Measurements from ENCODE around the gene SNX9. TPM values are rescaled to one million over a fixed set of nuclear protein-coding genes. Genes with fewer than 3 reads are reported as not detected.
"Not testable (repeated sequence)": the region's sequence is repeated elsewhere in the genome, so short reads cannot be mapped to it uniquely, and the experiment has no call there.

Gene SNX9
- total and polyA plus RNA-seq, 5 donors from 2014 or later = 16.4 to 31.6 (median 21.0) TPM

- peak overlapping the region in 2 of 3 donors; percentile 23 to 67 for H3K27ac Mint-ChIP-seq
- peaks cover 17% of the 10 kb centered on the region for H3K36me3 Mint-ChIP-seq
- Histone ChIP-seq H3K27me3 (ENCODE audit: control insufficient read depth, insufficient read depth, low read length) (no peaks in the 10 kb centered on the region), H3K4me3 (ENCODE audit: low read depth, low read length) (no peak overlapping the region), H3K27ac (ENCODE audit: insufficient read depth, low read length, poor library complexity, severe bottlenecking) (no peak overlapping the region), H3K36me3 (ENCODE audit: control insufficient read depth, insufficient read depth, low read length) (peaks cover 14% of the 10 kb centered on the region), H3K4me1 (ENCODE audit: control insufficient read depth, insufficient read depth, low read length, poor library complexity, severe bottlenecking) (peaks cover 20% of the 10 kb centered on the region), H3K9me3 (ENCODE audit: control insufficient read depth in 2 of 2, low read length in 2 of 2) (no peaks in the 10 kb centered on the region)
- no peak overlapping the region for H3K4me3 Mint-ChIP-seq
- ATAC-seq (ENCODE audit: low read depth in 2 of 2) (no peak), DNase-seq (no peak)
- no peaks in the 10 kb centered on the region for H3K27me3 Mint-ChIP-seq
- H3K4me1 Mint-ChIP-seq = peaks cover 33 to 46% (median 36%) of the 10 kb centered on the region in 4 donors
- H3K9me3 Mint-ChIP-seq = no peaks in the 10 kb centered on the region
Observed at GRCh38 chr6:157895585-157895984, 72.5 kb downstream of the SNX9 start.

- H3K4me3 ChIP-seq (ENCODE audit: low read depth, low read length) = no peak overlapping the region
- no peak overlapping the region for H3K4me3 Mint-ChIP-seq
- peaks cover 23% of the 10 kb centered on the region for H3K36me3 Mint-ChIP-seq
- H3K9me3 Mint-ChIP-seq = no peaks in the 10 kb centered on the region
- no peak for DNase-seq
- H3K27ac ChIP-seq (ENCODE audit: insufficient read depth, low read length, poor library complexity, severe bottlenecking) = no peak overlapping the region
- H3K27ac Mint-ChIP-seq = peak overlapping the region in 2 of 3 donors; percentile 57 to 86
- peaks cover 27 to 36% (median 30%) of the 10 kb centered on the region in 4 donors for H3K4me1 Mint-ChIP-seq
- H3K27me3 Mint-ChIP-seq = no peaks in the 10 kb centered on the region
- no peaks in the 10 kb centered on the region for H3K27me3 ChIP-seq (ENCODE audit: control insufficient read depth, insufficient read depth, low read length)
- no peaks in the 10 kb centered on the region for H3K9me3 ChIP-seq (ENCODE audit: control insufficient read depth in 2 of 2, low read length in 2 of 2)
- ATAC-seq (ENCODE audit: low read depth in 2 of 2) = no peak
- H3K4me1 ChIP-seq (ENCODE audit: control insufficient read depth, insufficient read depth, low read length, poor library complexity, severe bottlenecking) = peaks cover 14% of the 10 kb centered on the region
- peaks cover 14% of the 10 kb centered on the region for H3K36me3 ChIP-seq (ENCODE audit: control insufficient read depth, insufficient read depth, low read length)
Observed at GRCh38 chr6:157896932-157897331, 73.9 kb downstream of the SNX9 start.

- no peaks in the 10 kb centered on the region for H3K9me3 ChIP-seq (ENCODE audit: control insufficient read depth in 2 of 2, low read length in 2 of 2)
- peaks cover 25% of the 10 kb centered on the region for H3K36me3 Mint-ChIP-seq
- peaks cover 2% of the 10 kb centered on the region for H3K4me1 ChIP-seq (ENCODE audit: control insufficient read depth, insufficient read depth, low read length, poor library complexity, severe bottlenecking)
- ATAC-seq (ENCODE audit: low read depth in 2 of 2) = no peak
- H3K4me3 Mint-ChIP-seq = no peak overlapping the region
- H3K27me3 Mint-ChIP-seq = no peaks in the 10 kb centered on the region
- H3K4me3 ChIP-seq (ENCODE audit: low read depth, low read length) = no peak overlapping the region
- peaks cover 20% of the 10 kb centered on the region for H3K36me3 ChIP-seq (ENCODE audit: control insufficient read depth, insufficient read depth, low read length)
- H3K27ac Mint-ChIP-seq = peak overlapping the region in 2 of 3 donors; percentile 12 to 16
- H3K27ac ChIP-seq (ENCODE audit: insufficient read depth, low read length, poor library complexity, severe bottlenecking) = no peak overlapping the region
- DNase-seq = peak in 2 of 3 donors; percentile 42 to 58
- peaks cover 15 to 24% (median 19%) of the 10 kb centered on the region in 4 donors for H3K4me1 Mint-ChIP-seq
- H3K9me3 Mint-ChIP-seq = no peaks in the 10 kb centered on the region
- H3K27me3 ChIP-seq (ENCODE audit: control insufficient read depth, insufficient read depth, low read length) = no peaks in the 10 kb centered on the region
Observed at GRCh38 chr6:157898169-157898568, 75.1 kb downstream of the SNX9 start.

GRCh38 chr6:157898640-157899039 is 75.6 kb downstream of the SNX9 start:
- Histone ChIP-seq H3K4me1 (ENCODE audit: control insufficient read depth, insufficient read depth, low read length, poor library complexity, severe bottlenecking) (no peaks in the 10 kb centered on the region), H3K27ac (ENCODE audit: insufficient read depth, low read length, poor library complexity, severe bottlenecking) (no peak overlapping the region), H3K4me3 (ENCODE audit: low read depth, low read length) (no peak overlapping the region), H3K27me3 (ENCODE audit: control insufficient read depth, insufficient read depth, low read length) (no peaks in the 10 kb centered on the region), H3K9me3 (ENCODE audit: control insufficient read depth in 2 of 2, low read length in 2 of 2) (no peaks in the 10 kb centered on the region), H3K36me3 (ENCODE audit: control insufficient read depth, insufficient read depth, low read length) (peaks cover 22% of the 10 kb centered on the region)
- Mint-ChIP-seq H3K4me1 (peaks cover 10 to 20% (median 15%) of the 10 kb centered on the region in 4 donors), H3K27ac (peak overlapping the region in 2 of 3 donors; percentile 16 to 25), H3K4me3 (no peak overlapping the region), H3K27me3 (no peaks in the 10 kb centered on the region), H3K9me3 (no peaks in the 10 kb centered on the region), H3K36me3 (peaks cover 24% of the 10 kb centered on the region)
- DNase-seq = no peak
- ATAC-seq (ENCODE audit: low read depth in 2 of 2) = no peak

- not testable (repeated sequence) for H3K9me3 ChIP-seq (ENCODE audit: control insufficient read depth in 2 of 2, low read length in 2 of 2); H3K27me3 Mint-ChIP-seq; H3K4me3 ChIP-seq (ENCODE audit: low read depth, low read length); ATAC-seq (ENCODE audit: low read depth in 2 of 2); H3K4me1 ChIP-seq (ENCODE audit: control insufficient read depth, insufficient read depth, low read length, poor library complexity, severe bottlenecking); H3K9me3 Mint-ChIP-seq; H3K27me3 ChIP-seq (ENCODE audit: control insufficient read depth, insufficient read depth, low read length); DNase-seq; H3K27ac ChIP-seq (ENCODE audit: insufficient read depth, low read length, poor library complexity, severe bottlenecking)
- peaks cover 23% of the 10 kb centered on the region for H3K36me3 ChIP-seq (ENCODE audit: control insufficient read depth, insufficient read depth, low read length)
- Mint-ChIP-seq H3K36me3 (peaks cover 27% of the 10 kb centered on the region), H3K27ac (peak overlapping the region in 2 of 3 donors; percentile 47 to 65), H3K4me1 (peaks cover 8 to 15% (median 11%) of the 10 kb centered on the region in 4 donors), H3K4me3 (peak overlapping the region in 1 of 4 donors; percentile 54)
Observed at GRCh38 chr6:157900262-157900661, 77.2 kb downstream of the SNX9 start.

GRCh38 chr6:157900751-157901150 is 77.7 kb downstream of the SNX9 start:
- not testable (repeated sequence) for H3K9me3 ChIP-seq (ENCODE audit: control insufficient read depth in 2 of 2, low read length in 2 of 2); H3K27ac ChIP-seq (ENCODE audit: insufficient read depth, low read length, poor library complexity, severe bottlenecking); H3K4me3 Mint-ChIP-seq; H3K4me3 ChIP-seq (ENCODE audit: low read depth, low read length); H3K4me1 ChIP-seq (ENCODE audit: control insufficient read depth, insufficient read depth, low read length, poor library complexity, severe bottlenecking); H3K27me3 Mint-ChIP-seq; H3K9me3 Mint-ChIP-seq; ATAC-seq (ENCODE audit: low read depth in 2 of 2); H3K27me3 ChIP-seq (ENCODE audit: control insufficient read depth, insufficient read depth, low read length)
- peaks cover 28% of the 10 kb centered on the region for H3K36me3 ChIP-seq (ENCODE audit: control insufficient read depth, insufficient read depth, low read length)
- Mint-ChIP-seq H3K27ac (peak overlapping the region in 2 of 3 donors; percentile 65 to 81), H3K36me3 (peaks cover 32% of the 10 kb centered on the region), H3K4me1 (peaks cover 8 to 15% (median 10%) of the 10 kb centered on the region in 4 donors)
- peak in 1 of 3 donors; percentile 54 for DNase-seq

- H3K4me1 ChIP-seq (ENCODE audit: control insufficient read depth, insufficient read depth, low read length, poor library complexity, severe bottlenecking) = no peaks in the 10 kb centered on the region
- H3K36me3 ChIP-seq (ENCODE audit: control insufficient read depth, insufficient read depth, low read length) = peaks cover 44% of the 10 kb centered on the region
- no peaks in the 10 kb centered on the region for H3K27me3 ChIP-seq (ENCODE audit: control insufficient read depth, insufficient read depth, low read length)
- H3K36me3 Mint-ChIP-seq = peaks cover 54% of the 10 kb centered on the region
- no peak overlapping the region for H3K4me3 Mint-ChIP-seq
- no peaks in the 10 kb centered on the region for H3K9me3 ChIP-seq (ENCODE audit: control insufficient read depth in 2 of 2, low read length in 2 of 2)
- H3K27ac Mint-ChIP-seq = no peak overlapping the region
- H3K27me3 Mint-ChIP-seq = no peaks in the 10 kb centered on the region
- ATAC-seq (ENCODE audit: low read depth in 2 of 2) (no peak), DNase-seq (no peak)
- H3K4me3 ChIP-seq (ENCODE audit: low read depth, low read length) = no peak overlapping the region
- H3K27ac ChIP-seq (ENCODE audit: insufficient read depth, low read length, poor library complexity, severe bottlenecking) = no peak overlapping the region
- H3K9me3 Mint-ChIP-seq = no peaks in the 10 kb centered on the region
- H3K4me1 Mint-ChIP-seq = peaks cover 5 to 11% (median 9%) of the 10 kb centered on the region in 4 donors
Observed at GRCh38 chr6:157904999-157905398, 82.0 kb downstream of the SNX9 start.

GRCh38 chr6:157905590-157906342 is 82.7 kb downstream of the SNX9 start:
- H3K36me3 ChIP-seq (ENCODE audit: control insufficient read depth, insufficient read depth, low read length) = peaks cover 50% of the 10 kb centered on the region
- H3K27me3 Mint-ChIP-seq = no peaks in the 10 kb centered on the region
- no peak for DNase-seq

More at GRCh38 chr6:157905590-157906342, 82.7 kb downstream of the SNX9 start:
- Mint-ChIP-seq H3K27ac (no peak overlapping the region), H3K36me3 (peaks cover 58% of the 10 kb centered on the region), H3K4me1 (peaks cover 0 to 8% (median 5%) of the 10 kb centered on the region in 4 donors), H3K4me3 (no peak overlapping the region), H3K9me3 (no peaks in the 10 kb centered on the region)
- H3K4me1 ChIP-seq (ENCODE audit: control insufficient read depth, insufficient read depth, low read length, poor library complexity, severe bottlenecking) = no peaks in the 10 kb centered on the region
- no peaks in the 10 kb centered on the region for H3K9me3 ChIP-seq (ENCODE audit: control insufficient read depth in 2 of 2, low read length in 2 of 2)
- ATAC-seq (ENCODE audit: low read depth in 2 of 2) = no peak
- no peak overlapping the region for H3K4me3 ChIP-seq (ENCODE audit: low read depth, low read length)
- H3K27me3 ChIP-seq (ENCODE audit: control insufficient read depth, insufficient read depth, low read length) = no peaks in the 10 kb centered on the region
- no peak overlapping the region for H3K27ac ChIP-seq (ENCODE audit: insufficient read depth, low read length, poor library complexity, severe bottlenecking)

Measured in CD4-positive, CD25-positive, alpha-beta regulatory T cell (primary cell).